H9 (cell line): Measurements from ENCODE around the gene PUDP. TPM values are rescaled to one million over a fixed set of nuclear protein-coding genes. Genes with fewer than 3 reads are reported as not detected.

ENCODE experiments used
- DNase-seq: peaks from one replicate; pipeline ENCODE4 v3.0.0-alpha.2; 2017
- H2AFZ ChIP-seq: one replicate; pipeline ENCODE4 v1.6.1; 2013; ENCODE audit warnings: mild to moderate bottlenecking, low read length, control low read depth, moderate library complexity
- H2AK5ac ChIP-seq: 2 replicates; pipeline ENCODE4 v1.6.1; 2013; ENCODE audit warnings: low read length, control low read depth, mixed read lengths; ENCODE audit not compliant: insufficient read length
- H2BK120ac ChIP-seq: one replicate; pipeline ENCODE4 v1.6.1; 2013; ENCODE audit warnings: low read depth, mild to moderate bottlenecking, low read length, control low read depth, inconsistent platforms; ENCODE audit not compliant: poor library complexity, severe bottlenecking
- H2BK12ac ChIP-seq: 2 replicates; pipeline ENCODE4 v1.6.1; 2013; ENCODE audit warnings: low read length, control low read depth, mixed read lengths, low read depth; ENCODE audit not compliant: insufficient read length
- H2BK15ac ChIP-seq: 2 replicates; pipeline ENCODE4 v1.6.1; 2013; ENCODE audit warnings: low read depth, low read length, control low read depth
- H2BK20ac ChIP-seq: one replicate; pipeline ENCODE4 v1.6.1; 2013; ENCODE audit warnings: low read depth, mild to moderate bottlenecking, low read length, control low read depth, inconsistent platforms; ENCODE audit not compliant: poor library complexity, severe bottlenecking
- H2BK5ac ChIP-seq: 2 replicates; pipeline ENCODE4 v1.6.1; 2013; ENCODE audit warnings: low read length, control low read depth, mixed read lengths; ENCODE audit not compliant: insufficient read length
- H3K14ac ChIP-seq: 2 replicates; pipeline ENCODE4 v1.6.1; 2013; ENCODE audit warnings: low read length, control low read depth; ENCODE audit not compliant: insufficient read depth
- H3K18ac ChIP-seq: 2 replicates; pipeline ENCODE4 v1.6.1; 2013; ENCODE audit warnings: low read depth, mild to moderate bottlenecking, mixed read lengths, low read length, control low read depth; ENCODE audit not compliant: insufficient read length
- H3K23ac ChIP-seq: 2 replicates; pipeline ENCODE4 v1.6.1; 2013; ENCODE audit warnings: low read length, control low read depth, mixed read lengths, low read depth; ENCODE audit not compliant: insufficient read length
- H3K23me2 ChIP-seq: 2 replicates; pipeline ENCODE4 v1.6.1; 2013; ENCODE audit warnings: low read depth, mild to moderate bottlenecking, mixed read lengths, low read length, control low read depth; ENCODE audit not compliant: insufficient read length, poor library complexity, severe bottlenecking
- H3K27ac ChIP-seq: 2 replicates; pipeline ENCODE4 v1.5.1; 2013; ENCODE audit warnings: low read length, control low read depth, mixed read lengths, low read depth; ENCODE audit not compliant: insufficient read length
- H3K27me3 ChIP-seq: 2 replicates; pipeline ENCODE4 v1.6.1; 2013; ENCODE audit warnings: low read length, control low read depth, inconsistent platforms; ENCODE audit not compliant: insufficient read depth
- H3K4ac ChIP-seq: 2 replicates; pipeline ENCODE4 v1.6.1; 2013; ENCODE audit warnings: low read depth, mild to moderate bottlenecking, control low read depth, inconsistent platforms, low read length, moderate library complexity
- H3K4me1 ChIP-seq: 2 replicates; pipeline ENCODE4 v1.6.1; 2013; ENCODE audit warnings: low read length, control low read depth, inconsistent platforms; ENCODE audit not compliant: insufficient read depth
- H3K4me2 ChIP-seq: 2 replicates; pipeline ENCODE4 v1.6.1; 2013; ENCODE audit warnings: low read length, control low read depth, mixed read lengths; ENCODE audit not compliant: insufficient read length, insufficient read depth
- H3K56ac ChIP-seq: 2 replicates; pipeline ENCODE4 v1.6.1; 2013; ENCODE audit warnings: low read depth, mild to moderate bottlenecking, mixed read lengths, low read length, control low read depth; ENCODE audit not compliant: insufficient read length
- H3K79me1 ChIP-seq: 2 replicates; pipeline ENCODE4 v1.6.1; 2013; ENCODE audit warnings: low read depth, mild to moderate bottlenecking, moderate library complexity, low read length, control low read depth, inconsistent platforms; ENCODE audit not compliant: insufficient read depth, poor library complexity, severe bottlenecking
- H3K79me2 ChIP-seq: 2 replicates; pipeline ENCODE4 v1.6.1; 2013; ENCODE audit warnings: low read length, control low read depth, inconsistent platforms; ENCODE audit not compliant: insufficient read depth
- H3K9ac ChIP-seq: 2 replicates; pipeline ENCODE4 v1.6.1; 2013; ENCODE audit warnings: low read length, control low read depth, mixed read lengths; ENCODE audit not compliant: insufficient read length; ENCODE audit errors: extremely low read depth
- H3K9me3 ChIP-seq: one replicate; pipeline ENCODE4 v1.6.1; 2013; ENCODE audit warnings: low read depth, low read length, inconsistent platforms; ENCODE audit not compliant: control insufficient read depth
- H3T11ph ChIP-seq: one replicate; pipeline ENCODE4 v1.6.1; 2013; ENCODE audit warnings: mild to moderate bottlenecking, low read length, control low read depth, inconsistent platforms
- H4K20me1 ChIP-seq: one replicate; pipeline ENCODE4 v1.6.1; 2013; ENCODE audit not compliant: control insufficient read depth, insufficient read length, insufficient read depth
- H4K5ac ChIP-seq: 2 replicates; pipeline ENCODE4 v1.6.1; 2013; ENCODE audit warnings: low read depth, mild to moderate bottlenecking, mixed read lengths, low read length, control low read depth; ENCODE audit not compliant: insufficient read length
- H4K8ac ChIP-seq: replicated peaks from 2 replicates; pipeline ENCODE4 v1.6.1; 2013; ENCODE audit warnings: low read length, control low read depth, mixed read lengths, low read depth; ENCODE audit not compliant: insufficient read length
- H4K91ac ChIP-seq: 2 replicates; pipeline ENCODE4 v1.6.1; 2013; ENCODE audit warnings: low read depth, mild to moderate bottlenecking, moderate library complexity, mixed read lengths, low read length, control low read depth; ENCODE audit not compliant: insufficient read length
- H3K27ac Mint-ChIP-seq, 3 experiments: 2 replicates in 2 of 3; 3 replicates in 1 of 3; pipeline ENCODE4 v1.8.0; 2020 to 2021; ENCODE audit warnings: mixed read lengths in 3 of 3, mild to moderate bottlenecking in 1 of 3, moderate library complexity in 1 of 3
- H3K27me3 Mint-ChIP-seq: 2 replicates; pipeline ENCODE4 v1.8.0; 2021; ENCODE audit warnings: low read depth, mild to moderate bottlenecking, moderate library complexity, mixed read lengths
- H3K36me3 Mint-ChIP-seq, 3 experiments: 2 replicates in 2 of 3; 3 replicates in 1 of 3; pipeline ENCODE4 v1.8.0; 2020 to 2021; ENCODE audit warnings: low read depth in 3 of 3, mixed read lengths in 3 of 3; ENCODE audit not compliant: insufficient read depth in 1 of 3
- H3K4me1 Mint-ChIP-seq, 2 experiments: 2 replicates each; pipeline ENCODE4 v1.8.0; 2020; ENCODE audit warnings: mixed read lengths in 2 of 2
- H3K4me3 Mint-ChIP-seq, 2 experiments: 2 replicates in 1 of 2; 3 replicates in 1 of 2; pipeline ENCODE4 v1.8.0; 2020 to 2021; ENCODE audit warnings: mild to moderate bottlenecking in 2 of 2, mixed read lengths in 2 of 2, moderate library complexity in 1 of 2
- H3K9me3 Mint-ChIP-seq, 2 experiments: 2 replicates in 1 of 2; 3 replicates in 1 of 2; pipeline ENCODE4 v1.8.0; 2020; ENCODE audit warnings: mild to moderate bottlenecking in 2 of 2, mixed read lengths in 2 of 2, moderate library complexity in 1 of 2
- CTCF ChIP-seq: fragments of 200-600 bp; sonication (generic); conservative IDR thresholded peaks from 3 replicates; pipeline ENCODE4 v1.8.0; 2021; ENCODE audit warnings: antibody characterized with exemption, mild to moderate bottlenecking
- WGBS: extraction: QIAGEN DNeasy Blood & Tissue Kit; methylation state at CpG from one replicate; pipeline ENCODE4 v1.1.7; 2013; ENCODE audit warnings: missing lambda C conversion rate, low lambda C conversion rate, mixed read lengths; ENCODE audit not compliant: insufficient read length; ENCODE audit errors: extremely low coverage; 5-methylcytosine and 5-hydroxymethylcytosine counted together
- total RNA-seq: library from RNA; stranded (reverse); gene quantifications from 2 replicates; pipeline ENCODE4 v1.2.1, GENCODE V29; 2021

Gene PUDP
- total RNA-seq, 1 experiment from 2014 or later, result 46.3 TPM

GRCh38 chrX:7106649-7107048 is 41.3 kb downstream of the PUDP start:
- no peak overlapping the region for H3K27ac Mint-ChIP-seq
- DNase-seq, result no peak
- no peaks in the 10 kb centered on the region for H4K20me1 ChIP-seq
- H3K4me1 ChIP-seq, result peaks cover 6% of the 10 kb centered on the region; the same call in 1 of the 2 replicates
- H2BK15ac ChIP-seq, result no peak overlapping the region
- H3K4me1 Mint-ChIP-seq, result peaks cover 26 to 27% of the 10 kb centered on the region in 2 experiments
- no peak overlapping the region for H3K23ac ChIP-seq
- no peak overlapping the region for H2BK20ac ChIP-seq
- no CpG with 5 or more reads among the region's 2 CpGs for WGBS
- H2AFZ ChIP-seq, result no peak overlapping the region
- H3K4ac ChIP-seq, result no peak overlapping the region
- no peaks in the 10 kb centered on the region for H3K27me3 Mint-ChIP-seq
- no peaks in the 10 kb centered on the region; a peak in 1 of 5 replicates for H3K9me3 Mint-ChIP-seq
- no peaks in the 10 kb centered on the region for H3K27me3 ChIP-seq
- H3T11ph ChIP-seq, result no peak overlapping the region
- H3K23me2 ChIP-seq, result no peaks in the 10 kb centered on the region
- no peak overlapping the region for H2BK120ac ChIP-seq
- H4K91ac ChIP-seq, result no peak overlapping the region
- no peak overlapping the region for H3K18ac ChIP-seq
- no peak overlapping the region for H2BK5ac ChIP-seq
- H3K4me2 ChIP-seq, result no peak overlapping the region
- TF ChIP-seq CTCF, result no peak
- no peak overlapping the region for H3K14ac ChIP-seq
- H3K56ac ChIP-seq, result no peak overlapping the region
- H3K9ac ChIP-seq, result no peak overlapping the region
- no peak overlapping the region for H4K5ac ChIP-seq
- no peaks in the 10 kb centered on the region for H3K9me3 ChIP-seq
- no peak overlapping the region for H3K27ac ChIP-seq
- peaks cover 2% of the 10 kb centered on the region for H3K79me2 ChIP-seq
- H3K4me3 Mint-ChIP-seq, result no peak overlapping the region
- H2BK12ac ChIP-seq, result no peak overlapping the region
- peaks cover 14 to 21% (median 16%) of the 10 kb centered on the region in 3 experiments; a peak in 6 of 7 replicates for H3K36me3 Mint-ChIP-seq
- peaks cover 4% of the 10 kb centered on the region for H3K79me1 ChIP-seq
- H2AK5ac ChIP-seq, result no peak overlapping the region
- no peak overlapping the region for H4K8ac ChIP-seq
